ENCODE results near the gene MUC2.
A peak's percentile ranks its signal among the peaks of the same experiment; 100 is the strongest.

GRCh38 chr11:1041936-1042608, 32.6 kb upstream of the MUC2 start:
- TF ChIP-seq CTCF (IDR thresholded peaks at IDR 0.05) (peak in 2 of 7 experiments; percentile 17 to 34), POLR2A (IDR thresholded peaks at IDR 0.05) (peak in 2 of 3 donors; percentile 26 to 45)
